ENCODE data around the gene MLLT10. TPM values are rescaled to one million over a fixed set of nuclear protein-coding genes. Genes with fewer than 3 reads are reported as not detected.

Gene MLLT10
- polyA plus RNA-seq, 4 donors, result 8.9 to 34.3 (median 13.4) TPM

DNA sequence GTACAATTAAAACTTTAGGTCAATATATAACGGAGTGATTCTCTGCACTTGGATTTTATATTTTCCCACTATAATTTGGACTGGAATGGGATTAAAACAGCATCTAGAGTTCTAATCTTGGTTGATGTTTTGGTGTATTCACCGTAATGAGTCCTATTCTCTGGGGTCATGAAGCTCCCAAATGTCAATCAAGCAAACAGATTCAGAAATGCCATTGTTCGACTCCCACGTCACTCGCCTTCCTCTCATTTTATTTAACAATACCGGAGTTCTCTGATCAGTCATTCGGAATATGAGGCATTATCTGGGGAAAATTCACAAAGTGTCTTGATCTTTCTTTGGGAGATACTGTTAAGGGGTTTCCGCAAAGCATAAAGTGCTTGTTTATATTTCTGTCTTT, 35.0 kb upstream of the MLLT10 start:
- FAIRE-seq (no peak), DNase-seq (no peak)
- Histone ChIP-seq H3K27ac (ENCODE audit: low read depth in 1 of 3, low read length in 2 of 3) (no peak overlapping the region), H3K36me3 (ENCODE audit: control insufficient read depth in 3 of 3, insufficient read depth in 2 of 3, low read depth in 1 of 3, low read length in 3 of 3) (no peaks in the 10 kb centered on the region), H3K27me3 (ENCODE audit: control insufficient read depth in 3 of 3, insufficient read depth in 3 of 3, low read length in 3 of 3) (peaks cover 11 to 19% (median 16%) of the 10 kb centered on the region in 3 donors), H3K4me3 (ENCODE audit: low read depth in 1 of 3, low read length in 3 of 3) (no peak overlapping the region), H3K9me3 (ENCODE audit: control insufficient read depth in 2 of 2, insufficient read depth in 1 of 2, low read depth in 1 of 2, low read length in 1 of 2) (no peaks in the 10 kb centered on the region), H3K4me1 (ENCODE audit: control insufficient read depth in 3 of 3, insufficient read depth in 2 of 3, low read depth in 1 of 3, low read length in 2 of 3) (peaks cover 0 to 12% (median 2%) of the 10 kb centered on the region in 3 donors)
- 90 to 95% (median 90%) methylated on average over 8 of the region's 8 CpGs for WGBS, 3 donors

DNA sequence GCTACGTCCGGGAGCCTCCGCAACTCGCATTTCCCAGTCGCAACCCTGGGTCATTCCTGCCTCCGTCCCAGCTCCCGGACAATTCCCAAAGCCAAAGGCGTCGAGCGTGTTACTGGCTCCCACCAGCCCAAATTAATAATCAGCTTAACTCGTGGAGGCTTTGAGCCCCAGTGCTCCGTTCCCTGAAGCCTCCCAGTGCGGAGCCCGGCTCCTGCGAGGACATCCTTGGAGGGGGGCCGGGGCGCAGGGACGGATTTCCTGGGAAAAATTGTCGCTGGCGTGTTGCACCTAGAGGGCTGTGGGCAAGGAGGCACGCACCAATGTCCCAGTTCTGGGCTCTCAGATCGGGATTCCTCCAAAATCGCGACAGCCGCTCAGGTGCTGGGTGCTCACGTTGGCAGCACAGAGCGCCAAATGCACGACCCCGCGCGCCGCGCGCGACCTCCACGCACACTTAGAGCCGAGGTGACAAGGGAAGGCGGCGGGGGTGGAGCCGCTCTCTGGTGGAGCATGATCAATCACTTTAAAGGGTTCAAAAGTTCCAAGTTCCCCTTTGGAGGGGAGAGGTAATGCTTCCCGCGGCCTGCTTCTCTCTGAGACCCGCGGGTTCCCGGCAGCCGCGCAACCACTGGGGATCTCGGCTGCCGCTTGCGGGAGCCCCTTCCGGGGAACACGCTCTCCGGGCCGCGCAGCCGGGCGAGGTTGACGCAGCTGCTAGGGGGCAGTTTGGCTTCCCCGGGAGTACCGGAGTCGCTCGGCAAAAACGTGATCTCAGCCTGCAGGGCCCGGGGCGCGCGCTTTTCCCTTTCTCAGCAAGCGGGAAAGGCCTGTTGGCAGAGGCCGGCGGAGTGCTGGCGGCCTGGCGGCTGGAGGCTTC, 34.1 kb upstream of the MLLT10 start:
- peaks cover 0 to 12% (median 0%) of the 10 kb centered on the region in 3 donors for H3K4me1 ChIP-seq (ENCODE audit: control insufficient read depth in 3 of 3, insufficient read depth in 2 of 3, low read depth in 1 of 3, low read length in 2 of 3)
- FAIRE-seq, result no peak

GRCh38 chr10:21500578-21500910, 33.5 kb upstream of the MLLT10 start:
- DNase-seq (no peak), FAIRE-seq (no peak)
- peaks cover 0 to 15% (median 0%) of the 10 kb centered on the region in 3 donors for H3K4me1 ChIP-seq (ENCODE audit: control insufficient read depth in 3 of 3, insufficient read depth in 2 of 3, low read depth in 1 of 3, low read length in 2 of 3)
- no peaks in the 10 kb centered on the region for H3K36me3 ChIP-seq (ENCODE audit: control insufficient read depth in 3 of 3, insufficient read depth in 2 of 3, low read depth in 1 of 3, low read length in 3 of 3)
- no peaks in the 10 kb centered on the region for H3K9me3 ChIP-seq (ENCODE audit: control insufficient read depth in 2 of 2, insufficient read depth in 1 of 2, low read depth in 1 of 2, low read length in 1 of 2)
- H3K27me3 ChIP-seq (ENCODE audit: control insufficient read depth in 3 of 3, insufficient read depth in 3 of 3, low read length in 3 of 3), result peaks cover 7 to 16% (median 14%) of the 10 kb centered on the region in 3 donors
- H3K27ac ChIP-seq (ENCODE audit: low read depth in 1 of 3, low read length in 2 of 3), result no peak overlapping the region
- no peak overlapping the region for H3K4me3 ChIP-seq (ENCODE audit: low read depth in 1 of 3, low read length in 3 of 3)
- WGBS, 3 donors, result 67 to 76% (median 67%) methylated on average over 12 to 14 of the region's 14 CpGs

More for the DNA sequence above, 34.1 kb upstream of the MLLT10 start:
- H3K4me3 ChIP-seq (ENCODE audit: low read depth in 1 of 3, low read length in 3 of 3), result peak overlapping the region in 1 of 3 donors; percentile 30
- peaks cover 7 to 15% (median 14%) of the 10 kb centered on the region in 3 donors for H3K27me3 ChIP-seq (ENCODE audit: control insufficient read depth in 3 of 3, insufficient read depth in 3 of 3, low read length in 3 of 3)
- no peaks in the 10 kb centered on the region for H3K36me3 ChIP-seq (ENCODE audit: control insufficient read depth in 3 of 3, insufficient read depth in 2 of 3, low read depth in 1 of 3, low read length in 3 of 3)
- WGBS, 3 donors, result 51 to 70% (median 62%) methylated on average over 68 to 72 of the region's 72 CpGs
- DNase-seq, result peak in 1 of 2 donors; percentile 54
- no peaks in the 10 kb centered on the region for H3K9me3 ChIP-seq (ENCODE audit: control insufficient read depth in 2 of 2, insufficient read depth in 1 of 2, low read depth in 1 of 2, low read length in 1 of 2)
- H3K27ac ChIP-seq (ENCODE audit: low read depth in 1 of 3, low read length in 2 of 3), result no peak overlapping the region

GRCh38 chr10:21501091-21501490, 32.9 kb upstream of the MLLT10 start:
- 90 to 94% (median 93%) methylated on average over 5 of the region's 5 CpGs for whole genome bisulfite sequencing, 3 donors
- peaks cover 0 to 21% (median 0%) of the 10 kb centered on the region in 3 donors for H3K4me1 ChIP-seq (ENCODE audit: control insufficient read depth in 3 of 3, insufficient read depth in 2 of 3, low read depth in 1 of 3, low read length in 2 of 3)
- no peak overlapping the region for H3K4me3 ChIP-seq (ENCODE audit: low read depth in 1 of 3, low read length in 3 of 3)
- no peak overlapping the region for H3K27ac ChIP-seq (ENCODE audit: low read depth in 1 of 3, low read length in 2 of 3)
- H3K27me3 ChIP-seq (ENCODE audit: control insufficient read depth in 3 of 3, insufficient read depth in 3 of 3, low read length in 3 of 3), result peaks cover 7 to 17% (median 14%) of the 10 kb centered on the region in 3 donors
- FAIRE-seq (no peak), DNase-seq (no peak)
- no peaks in the 10 kb centered on the region for H3K36me3 ChIP-seq (ENCODE audit: control insufficient read depth in 3 of 3, insufficient read depth in 2 of 3, low read depth in 1 of 3, low read length in 3 of 3)
- no peaks in the 10 kb centered on the region for H3K9me3 ChIP-seq (ENCODE audit: control insufficient read depth in 2 of 2, insufficient read depth in 1 of 2, low read depth in 1 of 2, low read length in 1 of 2)

GRCh38 chr10:21501731-21502347, 32.2 kb upstream of the MLLT10 start:
- WGBS, 3 donors, result 90 to 92% (median 90%) methylated on average over 2 of the region's 2 CpGs
- FAIRE-seq, result no peak
- Histone ChIP-seq H3K36me3 (ENCODE audit: control insufficient read depth in 3 of 3, insufficient read depth in 2 of 3, low read depth in 1 of 3, low read length in 3 of 3) (no peaks in the 10 kb centered on the region), H3K27ac (ENCODE audit: low read depth in 1 of 3, low read length in 2 of 3) (no peak overlapping the region), H3K27me3 (ENCODE audit: control insufficient read depth in 3 of 3, insufficient read depth in 3 of 3, low read length in 3 of 3) (peaks cover 4 to 17% (median 14%) of the 10 kb centered on the region in 3 donors), H3K9me3 (ENCODE audit: control insufficient read depth in 2 of 2, insufficient read depth in 1 of 2, low read depth in 1 of 2, low read length in 1 of 2) (no peaks in the 10 kb centered on the region), H3K4me1 (ENCODE audit: control insufficient read depth in 3 of 3, insufficient read depth in 2 of 3, low read depth in 1 of 3, low read length in 2 of 3) (peaks cover 0 to 24% (median 0%) of the 10 kb centered on the region in 3 donors), H3K4me3 (ENCODE audit: low read depth in 1 of 3, low read length in 3 of 3) (no peak overlapping the region)
- no peak for DNase-seq

DNA sequence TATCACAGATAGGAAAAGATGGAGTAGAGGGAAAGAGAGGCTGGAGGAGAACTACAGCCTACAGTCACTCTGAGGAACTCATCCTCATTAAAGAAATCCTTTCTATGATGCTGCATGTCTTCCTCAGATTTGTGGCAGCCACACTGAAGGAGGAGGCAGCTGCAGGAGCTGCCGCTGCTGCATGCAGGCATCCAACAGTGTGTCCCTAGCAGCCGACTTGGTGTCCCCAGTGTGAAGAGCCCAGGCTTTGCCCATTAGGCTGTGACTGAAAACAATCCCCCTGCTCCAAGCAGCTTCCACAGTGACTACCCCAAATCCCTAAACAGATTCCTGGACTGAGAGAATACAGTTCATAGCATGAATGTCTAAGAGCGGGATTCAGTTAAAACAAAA, 31.7 kb upstream of the MLLT10 start:
- DNase-seq, result no peak
- H3K27me3 ChIP-seq (ENCODE audit: control insufficient read depth in 3 of 3, insufficient read depth in 3 of 3, low read length in 3 of 3), result peaks cover 4 to 17% (median 12%) of the 10 kb centered on the region in 3 donors
- H3K36me3 ChIP-seq (ENCODE audit: control insufficient read depth in 3 of 3, insufficient read depth in 2 of 3, low read depth in 1 of 3, low read length in 3 of 3), result no peaks in the 10 kb centered on the region
- no peaks in the 10 kb centered on the region for H3K9me3 ChIP-seq (ENCODE audit: control insufficient read depth in 2 of 2, insufficient read depth in 1 of 2, low read depth in 1 of 2, low read length in 1 of 2)
- WGBS, 3 donors, result 78 to 96% (median 94%) methylated on average over 3 of the region's 3 CpGs
- no peak for FAIRE-seq
- H3K4me3 ChIP-seq (ENCODE audit: low read depth in 1 of 3, low read length in 3 of 3), result no peak overlapping the region
- peaks cover 0 to 22% (median 0%) of the 10 kb centered on the region in 3 donors for H3K4me1 ChIP-seq (ENCODE audit: control insufficient read depth in 3 of 3, insufficient read depth in 2 of 3, low read depth in 1 of 3, low read length in 2 of 3)
- no peak overlapping the region for H3K27ac ChIP-seq (ENCODE audit: low read depth in 1 of 3, low read length in 2 of 3)

- peaks cover 4 to 17% (median 11%) of the 10 kb centered on the region in 3 donors for H3K27me3 ChIP-seq (ENCODE audit: control insufficient read depth in 3 of 3, insufficient read depth in 3 of 3, low read length in 3 of 3)
- H3K4me3 ChIP-seq (ENCODE audit: low read depth in 1 of 3, low read length in 3 of 3), result no peak overlapping the region
- 81 to 91% (median 81%) methylated on average over 1 of the region's 1 CpG for WGBS, 3 donors
- no peak overlapping the region for H3K27ac ChIP-seq (ENCODE audit: low read depth in 1 of 3, low read length in 2 of 3)
- FAIRE-seq (no peak), DNase-seq (no peak)
- peaks cover 0 to 20% (median 0%) of the 10 kb centered on the region in 3 donors for H3K4me1 ChIP-seq (ENCODE audit: control insufficient read depth in 3 of 3, insufficient read depth in 2 of 3, low read depth in 1 of 3, low read length in 2 of 3)
- H3K36me3 ChIP-seq (ENCODE audit: control insufficient read depth in 3 of 3, insufficient read depth in 2 of 3, low read depth in 1 of 3, low read length in 3 of 3), result no peaks in the 10 kb centered on the region
- no peaks in the 10 kb centered on the region for H3K9me3 ChIP-seq (ENCODE audit: control insufficient read depth in 2 of 2, insufficient read depth in 1 of 2, low read depth in 1 of 2, low read length in 1 of 2)
Measured at GRCh38 chr10:21503542-21503941, 30.5 kb upstream of the MLLT10 start.

GRCh38 chr10:21505711-21506278, 28.2 kb upstream of the MLLT10 start:
- H3K9me3 ChIP-seq (ENCODE audit: control insufficient read depth in 2 of 2, insufficient read depth in 1 of 2, low read depth in 1 of 2, low read length in 1 of 2), result no peaks in the 10 kb centered on the region
- DNase-seq (peak in 1 of 2 donors; percentile 86), FAIRE-seq (no peak)
- 74 to 81% (median 79%) methylated on average over 4 of the region's 4 CpGs for WGBS, 3 donors
- H3K27ac ChIP-seq (ENCODE audit: low read depth in 1 of 3, low read length in 2 of 3), result peak overlapping the region in 1 of 3 donors; percentile 69
- no peaks in the 10 kb centered on the region for H3K36me3 ChIP-seq (ENCODE audit: control insufficient read depth in 3 of 3, insufficient read depth in 2 of 3, low read depth in 1 of 3, low read length in 3 of 3)
- peaks cover 0 to 10% (median 0%) of the 10 kb centered on the region in 3 donors for H3K27me3 ChIP-seq (ENCODE audit: control insufficient read depth in 3 of 3, insufficient read depth in 3 of 3, low read length in 3 of 3)
- no peak overlapping the region for H3K4me3 ChIP-seq (ENCODE audit: low read depth in 1 of 3, low read length in 3 of 3)
- peaks cover 0 to 15% (median 0%) of the 10 kb centered on the region in 3 donors for H3K4me1 ChIP-seq (ENCODE audit: control insufficient read depth in 3 of 3, insufficient read depth in 2 of 3, low read depth in 1 of 3, low read length in 2 of 3)

All from small intestine (tissue), 7 donors.